Stimulated activated CD8-positive, alpha-beta memory T cell treated with anti-CD3 and anti-CD28 coated beads, Interleukin-7, amount 100 ng/mL, for 24 hours (primary cell): ENCODE data around the gene TMC1.

Experiments
- DNase-seq: peaks from one replicate; pipeline ENCODE4 v3.0.0-alpha.2; 2020; ENCODE audit warnings: low read depth

TMC1 gene

DNA sequence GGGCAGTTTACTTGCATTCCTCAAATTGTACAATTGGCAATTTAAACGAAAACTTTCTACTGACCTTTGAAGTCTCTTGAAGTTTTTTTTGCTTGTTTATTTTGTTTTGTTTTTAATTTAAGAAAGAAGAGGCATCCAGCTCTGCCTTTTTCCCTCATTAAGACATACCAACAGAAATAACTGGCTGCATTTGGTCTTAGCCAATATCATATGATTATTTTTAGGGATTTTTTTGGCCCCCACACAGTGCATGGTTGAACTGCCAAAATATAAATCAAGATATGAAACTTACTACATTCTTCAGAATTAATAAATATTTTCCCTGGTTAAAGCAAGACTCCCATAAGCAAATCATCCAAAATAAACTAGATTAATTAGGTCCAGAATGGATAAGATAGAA, 352.0 kb downstream of the TMC1 start:
- DNase-seq, result no peak

GRCh38 chr9:72874344-72874743, 352.9 kb downstream of the TMC1 start:
- no peak for DNase-seq

- no peak for DNase-seq
Observed at GRCh38 chr9:72875221-72875620, 353.8 kb downstream of the TMC1 start.

- DNase-seq, result no peak
Observed at GRCh38 chr9:72880821-72881220, 359.4 kb downstream of the TMC1 start.

GRCh38 chr9:72882117-72882775, 360.8 kb downstream of the TMC1 start:
- no peak for DNase-seq

DNA sequence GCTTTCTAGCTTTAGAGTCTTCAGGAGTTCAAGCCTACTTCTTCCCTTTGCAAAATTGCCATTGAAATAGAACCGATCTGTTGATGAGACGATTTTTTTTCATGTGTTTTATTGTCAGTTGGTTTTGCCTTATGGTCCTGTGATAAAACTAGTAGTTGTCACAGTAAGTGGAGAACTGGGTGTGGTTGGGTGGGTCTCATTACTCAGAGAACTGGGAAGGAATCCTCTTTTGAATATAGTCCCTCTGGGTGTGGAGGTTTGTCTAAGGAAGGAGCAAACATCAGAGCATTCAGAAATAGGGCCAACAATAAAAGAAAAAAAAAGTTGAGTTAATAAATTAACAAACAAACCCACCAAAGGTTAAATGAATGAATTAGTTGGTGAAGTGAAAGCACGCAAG, 362.5 kb downstream of the TMC1 start:
- no peak for DNase-seq

DNA sequence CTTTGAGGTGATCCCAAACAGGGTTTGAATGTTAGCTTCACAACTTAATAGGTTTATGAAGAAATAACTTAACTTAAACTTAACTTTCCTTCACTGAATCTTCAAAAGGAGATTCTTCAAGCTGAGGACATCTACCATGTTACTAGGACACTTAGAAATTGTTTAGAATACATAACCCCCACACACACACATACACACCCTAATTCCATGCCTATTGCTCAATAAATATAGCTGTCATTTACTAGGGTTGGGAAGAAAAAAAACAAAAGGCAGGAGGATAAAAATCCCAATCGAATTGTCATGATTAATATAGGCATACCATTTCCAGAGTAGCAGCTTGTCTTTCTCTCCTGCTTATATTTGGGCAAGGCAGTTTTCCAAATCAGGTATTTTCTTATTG, 363.1 kb downstream of the TMC1 start:
- DNase-seq, result no peak
